KG1 (cell line): Measurements from ENCODE around the gene RABL3.
"Not testable (repeated sequence)": the region's sequence is repeated elsewhere in the genome, so short reads cannot be mapped to it uniquely, and the experiment has no call there.

Source experiments
- DNase-seq: peaks from one replicate; lab custom pipeline; 2025; lab: John Stamatoyannopoulos, UW

RABL3 gene

DNA sequence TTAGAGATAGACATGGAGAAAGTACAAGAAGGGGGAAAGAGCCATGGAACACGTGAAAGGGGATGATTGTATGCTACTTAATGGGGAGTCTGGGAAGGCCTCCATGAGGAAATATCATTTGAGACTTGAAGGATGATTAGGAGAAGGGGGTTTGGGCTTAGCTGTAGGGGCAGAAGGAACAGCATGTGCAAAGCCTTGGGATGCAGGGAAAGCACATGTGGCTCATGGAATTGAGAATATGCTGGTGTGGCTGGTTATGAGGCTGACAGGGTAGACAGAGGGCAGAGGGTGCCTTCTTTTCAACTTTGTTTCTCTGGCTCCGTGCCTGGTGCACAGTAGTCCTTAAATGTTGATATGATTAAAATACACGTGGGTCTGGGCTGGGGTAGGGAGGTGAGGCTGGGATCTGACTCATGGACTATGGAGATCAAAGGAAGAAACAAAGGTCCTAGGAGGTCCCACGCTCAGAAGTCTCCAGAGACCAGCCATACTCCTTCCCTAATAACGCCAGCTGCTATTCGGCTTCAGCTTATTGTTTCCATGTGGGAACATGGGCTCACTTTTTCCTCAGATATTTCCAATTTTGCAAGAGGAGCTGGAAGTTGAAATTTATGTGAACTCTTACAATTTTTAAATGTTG lies 1.4 kb upstream of the RABL3 start:
- DNase-seq, result no peak

DNA sequence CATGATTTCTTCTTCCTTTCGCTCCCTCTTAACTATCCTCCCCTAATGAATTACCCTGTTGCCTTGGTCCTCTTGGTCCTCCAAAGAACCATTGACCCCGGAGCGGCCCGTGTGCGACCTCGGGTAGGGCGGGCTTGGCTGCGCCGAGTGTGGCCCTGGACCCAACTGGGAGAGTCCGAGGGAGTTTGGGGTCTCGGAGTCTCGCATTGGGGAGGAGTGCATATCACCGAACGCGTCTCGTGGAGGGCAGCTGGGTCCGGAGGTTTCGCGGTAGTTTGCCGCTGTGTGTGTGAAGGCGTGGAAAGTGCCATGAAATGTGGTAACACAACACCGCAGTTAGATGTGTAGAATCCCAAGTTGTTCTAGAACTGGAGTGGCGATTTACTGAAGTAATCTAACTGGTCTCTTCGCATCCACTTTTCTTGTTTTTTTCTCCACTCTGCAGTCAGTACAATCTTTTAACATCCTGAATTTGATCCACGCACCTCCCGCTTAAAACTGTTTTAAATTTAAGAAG lies 591 bp upstream of the RABL3 start:
- DNase-seq, result no peak

- DNase-seq, result peak; percentile 81
These were observed 499 bp downstream of the RABL3 start for GRCh38 chr3:120741837-120742197.

- DNase-seq, result no peak
These were observed 996 bp downstream of the RABL3 start for GRCh38 chr3:120741320-120741719.

GRCh38 chr3:120738006-120738405 lies 4.3 kb downstream of the RABL3 start:
- not testable (repeated sequence) for DNase-seq

DNA sequence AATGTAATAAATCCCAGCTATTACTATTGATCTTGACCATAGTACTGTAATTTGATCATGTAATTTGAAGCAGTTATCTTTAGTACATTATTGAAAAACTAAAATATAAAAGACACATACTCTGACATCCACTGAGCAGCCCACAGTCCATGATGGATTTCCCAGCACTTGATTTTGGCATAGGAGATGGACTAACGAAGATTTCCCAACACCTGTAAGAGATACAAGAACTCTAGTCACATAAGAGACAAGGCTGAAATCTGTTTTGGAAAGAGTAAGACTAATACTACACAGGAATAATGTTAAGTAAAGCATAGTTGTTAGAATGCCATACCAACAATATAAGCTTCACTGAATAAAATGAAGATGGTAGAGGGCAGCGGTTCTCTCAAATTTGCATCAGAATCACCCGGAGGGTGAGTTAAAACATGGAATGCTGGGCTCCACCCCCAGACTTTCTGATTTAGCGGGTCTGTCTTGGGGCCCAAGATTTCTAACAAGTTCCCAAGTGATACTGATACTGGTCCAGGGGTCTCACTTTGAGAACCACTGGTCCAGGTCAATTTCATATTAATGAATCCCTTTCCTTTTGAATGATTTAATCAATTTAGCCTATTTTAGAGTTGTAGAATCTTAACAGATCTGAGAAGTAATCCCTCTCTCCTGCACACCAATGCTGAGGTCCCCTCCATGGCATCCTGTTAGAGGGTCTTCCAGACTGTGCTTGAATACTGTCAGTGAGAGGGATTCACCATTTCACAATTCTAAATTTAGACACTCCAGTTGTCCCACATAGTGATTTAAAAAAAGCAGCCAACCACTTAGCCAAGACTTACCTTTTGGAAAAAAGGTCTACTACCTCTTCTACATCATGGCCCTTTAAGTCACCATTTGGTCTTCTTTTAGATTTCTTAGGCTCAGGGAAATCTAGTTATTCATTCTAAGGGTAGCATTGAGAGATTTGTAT lies 11.5 kb downstream of the RABL3 start:
- DNase-seq, result no peak

- DNase-seq, result no peak
These were observed 15.5 kb downstream of the RABL3 start for GRCh38 chr3:120726791-120727190.

- not testable (repeated sequence) for DNase-seq
These were observed 23.0 kb downstream of the RABL3 start for GRCh38 chr3:120719167-120719834.

- no peak for DNase-seq
These were observed 29.1 kb downstream of the RABL3 start for GRCh38 chr3:120713262-120713661.

- no peak for DNase-seq
These were observed 31.9 kb downstream of the RABL3 start for GRCh38 chr3:120710369-120710768.

DNA sequence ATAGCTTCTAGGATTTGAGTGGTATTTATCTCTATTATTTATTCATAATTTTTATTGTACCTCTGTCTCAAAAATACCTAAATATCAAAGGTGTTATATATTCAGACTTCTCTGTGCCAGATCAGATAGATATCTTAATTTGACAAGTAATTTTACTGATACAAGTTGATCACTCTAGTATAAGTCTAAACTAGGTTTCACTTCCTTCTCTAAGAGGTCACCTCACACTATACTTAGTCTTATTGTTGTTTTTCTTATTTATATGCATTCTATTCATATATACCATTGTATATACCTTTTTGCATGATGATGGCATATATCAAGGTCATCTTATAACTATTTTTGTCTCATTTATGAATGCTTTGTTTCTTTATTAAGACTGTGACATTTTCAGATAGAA lies 33.9 kb downstream of the RABL3 start:
- DNase-seq, result no peak

GRCh38 chr3:120706950-120707349 lies 35.4 kb downstream of the RABL3 start:
- DNase-seq, result no peak

- DNase-seq, result no peak
These were observed 36.3 kb downstream of the RABL3 start for GRCh38 chr3:120705884-120706582.

GRCh38 chr3:120699333-120699732 lies 43.0 kb downstream of the RABL3 start:
- no peak for DNase-seq

- no peak for DNase-seq
These were observed 48.7 kb downstream of the RABL3 start for GRCh38 chr3:120693439-120694171.

- no peak for DNase-seq
These were observed 52.9 kb downstream of the RABL3 start for GRCh38 chr3:120689395-120689794.

- DNase-seq, result no peak
These were observed 54.2 kb downstream of the RABL3 start for GRCh38 chr3:120688121-120688520.

DNA sequence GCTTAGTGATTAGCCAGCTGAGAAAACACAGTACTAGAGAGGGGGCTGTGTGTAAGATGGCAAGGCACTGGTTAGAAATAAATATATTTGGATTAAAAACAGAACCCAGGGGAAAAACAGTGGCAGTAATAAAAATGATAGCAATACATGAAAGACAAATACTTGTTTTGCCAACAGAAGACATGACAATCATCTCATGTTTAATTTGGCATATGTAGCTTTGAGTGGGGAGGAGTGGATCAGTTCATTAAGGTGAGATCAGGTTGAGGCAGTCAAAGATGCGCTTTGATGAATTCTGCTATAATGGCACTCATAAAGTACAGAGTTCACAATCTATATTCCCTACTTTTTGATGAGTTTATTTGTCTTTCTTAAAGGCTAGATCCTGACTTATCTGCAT lies 56.9 kb downstream of the RABL3 start:
- DNase-seq, result no peak

GRCh38 chr3:120684896-120685295 lies 57.4 kb downstream of the RABL3 start:
- no peak for DNase-seq

GRCh38 chr3:120683671-120684301 lies 58.5 kb downstream of the RABL3 start:
- DNase-seq, result no peak

DNA sequence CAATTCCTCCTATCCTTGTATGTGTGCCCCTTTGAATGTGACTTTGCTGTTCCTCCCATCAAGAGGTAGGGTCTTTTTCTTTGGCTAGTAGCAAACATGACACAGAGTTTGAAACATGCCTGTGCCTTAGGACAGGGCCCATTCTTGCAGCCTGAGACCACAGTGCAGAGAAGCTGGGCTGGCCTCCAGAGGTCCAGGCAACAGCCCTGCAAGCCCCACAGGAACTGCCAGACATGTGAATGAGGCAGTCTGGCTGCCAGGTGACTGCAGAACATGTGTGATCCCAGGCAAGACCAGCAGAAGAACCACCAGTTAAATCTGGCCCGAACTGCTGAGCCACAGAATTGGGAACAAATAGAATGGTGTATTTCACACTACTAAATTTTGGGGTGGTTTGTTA lies 59.1 kb downstream of the RABL3 start:
- no peak for DNase-seq
